Cortex of kidney (tissue), 1 donor: Measurements from ENCODE around the gene TMA7B.

Experiments used
- DNase-seq: peaks from one replicate; lab custom pipeline; 2025; lab: John Stamatoyannopoulos, UW

TMA7B gene

GRCh38 chr22:40001800-40002577, 41.8 kb downstream of the TMA7B start:
- no peak for DNase-seq

DNA sequence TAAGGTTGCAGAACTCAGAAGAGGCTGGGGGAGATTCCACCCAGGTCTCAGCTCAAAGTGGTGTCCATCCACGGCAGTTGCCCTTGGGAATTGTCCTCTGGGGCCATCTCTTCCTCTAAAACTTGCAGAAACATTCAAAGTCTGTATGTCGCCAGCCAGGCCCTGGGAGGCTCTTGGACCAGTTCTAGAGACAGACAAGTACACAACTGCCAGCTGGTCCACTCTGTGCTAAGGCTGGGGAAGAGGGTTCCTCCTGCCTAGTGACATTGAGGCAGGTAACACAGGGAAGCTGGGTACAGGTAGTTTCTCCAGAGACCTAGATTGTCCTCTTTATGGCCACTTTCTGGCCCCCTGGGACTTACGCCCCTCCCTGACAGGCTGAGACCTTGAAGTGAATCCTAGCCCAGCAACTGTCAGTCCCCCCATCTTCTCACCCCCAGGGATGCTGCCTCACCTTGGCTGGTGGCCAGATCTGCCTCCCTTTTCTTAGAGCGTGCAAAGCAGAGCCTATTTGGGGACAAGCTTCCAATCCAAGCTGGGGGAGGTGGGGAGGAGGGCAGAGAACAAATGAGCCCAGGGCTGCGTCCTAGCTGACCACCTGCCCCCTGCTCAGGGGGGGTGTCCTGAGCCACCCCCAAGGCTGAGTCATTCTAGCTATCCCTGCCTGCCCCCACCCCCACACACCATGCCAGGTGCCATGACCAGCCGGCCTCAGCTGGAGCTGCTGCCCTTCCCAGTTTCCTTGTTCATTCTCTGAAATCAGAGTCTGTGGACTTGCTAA, 42.9 kb downstream of the TMA7B start:
- DNase-seq, result no peak

DNA sequence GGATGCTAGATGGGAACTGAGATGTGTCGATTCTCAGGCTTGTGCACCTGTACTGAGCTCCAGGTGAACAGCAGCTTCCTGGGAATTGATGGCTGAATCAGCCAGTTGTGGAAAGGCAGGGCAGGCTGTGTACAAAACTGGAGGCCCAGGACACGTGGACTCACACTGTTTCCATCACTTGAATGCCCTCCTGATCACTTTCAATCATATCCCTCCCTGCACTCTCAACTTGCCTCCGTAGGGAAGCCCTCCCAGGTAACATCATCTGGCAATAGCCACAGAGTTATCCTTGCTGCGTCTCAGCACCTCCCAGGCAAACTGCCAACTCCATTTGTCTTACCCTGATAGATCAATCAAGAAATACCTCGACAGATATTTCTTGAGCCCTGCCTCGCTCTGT, 44.6 kb downstream of the TMA7B start:
- DNase-seq, result no peak

DNA sequence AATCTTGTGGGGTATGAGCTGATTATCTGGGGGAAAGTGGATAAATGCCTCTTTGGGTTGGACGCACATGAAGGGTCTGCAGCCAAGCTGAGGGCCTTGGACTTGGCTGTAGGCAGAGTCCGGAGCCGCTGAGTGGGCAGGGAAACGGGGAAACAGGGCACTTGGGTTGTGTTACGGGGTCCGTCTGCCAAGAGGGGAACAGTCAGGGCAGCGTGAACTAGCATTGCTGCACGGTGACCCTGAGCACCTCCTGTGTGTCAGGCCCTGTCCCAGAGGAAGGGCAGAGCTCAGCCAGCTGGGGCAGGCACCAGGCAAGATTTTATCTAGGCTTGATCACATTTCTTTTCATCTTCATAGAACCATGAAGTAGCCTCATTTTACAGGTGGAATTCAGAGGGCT, 46.4 kb downstream of the TMA7B start:
- DNase-seq, result no peak

- DNase-seq, result no peak
Observed at GRCh38 chr22:40007853-40008710, 47.9 kb downstream of the TMA7B start.

DNA sequence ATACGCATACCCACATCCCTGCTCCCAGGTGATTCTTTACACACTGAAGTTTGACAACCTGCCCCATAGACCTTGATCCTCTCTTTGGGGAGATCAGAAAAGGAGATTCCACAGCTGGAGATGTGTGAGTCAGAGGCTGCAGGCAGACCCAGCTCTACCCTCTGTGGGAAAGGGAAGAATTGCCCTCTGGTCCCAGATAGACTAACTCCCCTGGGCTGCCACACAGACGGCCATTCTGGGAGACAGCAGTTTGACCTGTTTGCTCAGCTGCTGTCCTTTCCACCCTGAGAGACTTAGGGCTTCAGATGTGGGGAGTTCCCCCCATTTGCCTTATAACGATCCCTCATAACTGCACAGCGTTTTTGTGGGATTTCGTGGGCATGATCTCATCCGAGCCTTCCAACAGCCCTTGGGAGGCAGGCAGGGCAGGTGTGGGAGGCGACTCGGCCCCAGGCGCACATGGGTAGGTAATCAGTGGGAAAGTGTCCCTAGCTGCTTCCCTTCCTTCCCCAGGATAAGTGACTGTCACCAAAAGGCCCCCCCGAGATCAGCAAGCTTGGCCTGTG, 48.6 kb downstream of the TMA7B start:
- DNase-seq, result no peak

DNA sequence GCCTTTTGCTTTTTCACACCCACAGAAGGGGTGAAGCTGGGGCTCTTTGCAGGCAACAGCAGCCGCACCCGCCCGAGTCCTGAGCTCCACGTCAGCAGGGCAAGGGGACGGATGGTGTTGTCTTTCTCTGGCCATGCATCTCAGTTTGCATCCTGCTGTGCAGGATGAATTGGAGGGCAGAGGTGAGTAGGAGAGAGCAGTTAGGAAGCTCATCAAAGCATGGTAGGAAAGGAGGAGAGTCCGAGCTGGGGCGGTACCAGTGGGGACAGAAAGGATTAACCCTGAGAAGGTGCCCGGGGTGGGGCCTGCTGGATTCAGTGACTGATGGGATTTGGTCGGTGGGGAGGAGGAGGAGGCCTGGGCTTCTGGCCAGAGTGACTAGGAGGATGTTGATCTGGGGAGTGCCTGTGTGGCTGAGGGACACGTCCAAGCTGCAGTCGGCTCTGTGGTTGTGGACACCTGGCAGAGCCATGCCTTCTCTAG, 49.1 kb downstream of the TMA7B start:
- DNase-seq, result no peak

- no peak for DNase-seq
Observed at GRCh38 chr22:40009951-40010671, 49.9 kb downstream of the TMA7B start.

DNA sequence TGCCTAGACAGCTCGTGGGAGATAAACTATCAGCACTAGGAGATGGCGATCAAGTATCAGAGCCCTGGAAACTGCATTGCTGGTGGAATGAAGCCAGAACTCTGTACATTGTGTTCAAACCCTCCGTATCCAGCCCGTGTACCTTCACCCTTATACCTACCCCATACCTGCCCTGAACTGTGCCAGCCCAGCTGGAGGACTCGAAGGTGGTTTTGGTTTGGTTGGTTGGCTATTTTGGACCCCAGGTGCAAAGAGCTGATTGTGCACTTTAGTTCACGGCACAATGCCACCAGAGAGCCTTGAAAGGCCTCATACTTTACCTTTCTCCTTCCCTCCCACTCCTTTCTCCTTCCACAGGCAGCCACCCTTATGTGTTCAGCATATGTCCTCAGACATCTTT, 50.5 kb downstream of the TMA7B start:
- DNase-seq, result no peak
